PFSK-1 (cell line): ENCODE data around the gene SLC22A8.

ENCODE experiments used
- POLR2AphosphoS5 ChIP-seq: IDR thresholded peaks from 2 replicates; pipeline ENCODE4 v1.6.1; 2012; ENCODE audit warnings: low read depth, mild to moderate bottlenecking, control low read depth, low read length, moderate library complexity
- REST ChIP-seq, 2 experiments: IDR thresholded peaks; 2 replicates each; pipeline versions ENCODE4 v1.6.1 to v1.8.0; 2011 to 2012; ENCODE audit warnings: low read depth in 2 of 2, low read length in 2 of 2, control low read depth in 1 of 2, inconsistent platforms in 1 of 2, mild to moderate bottlenecking in 1 of 2, moderate library complexity in 1 of 2; ENCODE audit not compliant: insufficient read depth in 1 of 2

- TF ChIP-seq POLR2AphosphoS5 (no peak), REST (IDR thresholded peaks at IDR 0.05; ENCODE audit: insufficient read depth in 1 of 2, low read depth in 2 of 2, low read length in 2 of 2) (no peak)
These were observed 56.1 kb downstream of the SLC22A8 start for GRCh38 chr11:62959422-62959980.
